Measurements from ENCODE around the gene STAM2. TPM values are rescaled to one million over a fixed set of nuclear protein-coding genes. Genes with fewer than 3 reads are reported as not detected.
"Not testable (repeated sequence)": the region's sequence is repeated elsewhere in the genome, so short reads cannot be mapped to it uniquely, and the experiment has no call there.

The STAM2 gene
- total and polyA plus RNA-seq, 7 experiments from 2014 or later, result 2.6 to 22.2 (median 15.0) TPM

DNA sequence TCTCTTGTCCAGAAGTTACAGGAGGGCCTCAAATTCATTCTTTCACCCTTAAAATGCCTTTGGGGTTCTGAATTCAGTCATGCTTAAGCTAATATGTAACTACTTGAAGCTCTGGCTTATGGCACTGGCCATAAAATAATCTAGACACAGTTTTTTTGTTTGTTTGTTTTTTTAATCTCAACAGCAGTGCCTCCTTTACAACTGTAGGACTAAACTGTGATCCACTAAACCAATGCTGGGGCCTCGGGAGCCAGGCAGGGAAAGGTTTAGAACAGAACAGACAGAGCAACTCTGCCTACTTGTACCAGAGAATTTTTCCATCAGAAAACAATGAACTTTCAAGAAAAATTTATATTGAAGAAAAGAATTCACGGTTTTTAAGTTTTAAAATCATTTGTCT is 1.7 kb downstream of the STAM2 start:
- Mint-ChIP-seq H3K27ac (peak overlapping the region in 2 of 9 donors; percentile 41 to 99), H3K36me3 (peaks cover 0 to 12% (median 5%) of the 10 kb centered on the region in 5 donors), H3K9me3 (peaks cover 0 to 2% (median 0%) of the 10 kb centered on the region in 11 donors), H3K4me1 (peaks cover 29 to 57% (median 46%) of the 10 kb centered on the region in 7 donors), H3K4me3 (peak overlapping the region in 7 of 10 donors; percentile 21 to 99 (median 96)), H3K27me3 (peaks cover 0 to 4% (median 0%) of the 10 kb centered on the region in 5 donors)
- H3K36me3 ChIP-seq (ENCODE audit: control insufficient read depth in 2 of 3, insufficient read depth in 3 of 3, low read length in 3 of 3), result peaks cover 0 to 7% (median 0%) of the 10 kb centered on the region in 3 experiments
- ATAC-seq (no peak), DNase-seq (no peak)
- intact Hi-C loops (cut with micrococcal nuclease), result loop anchor here (1.0 to 10.0 kb wide), 4 partner anchors 25 to 749 kb away; partner anchors contain the start of genes ARL5A (in 1 of the 2) and FMNL2 (in 1 of the 2)
- no peak overlapping the region for H3K4me3 ChIP-seq (ENCODE audit: low read length)
- H3K9me3 ChIP-seq (ENCODE audit: control insufficient read depth in 2 of 3, low read length in 3 of 3), result no peaks in the 10 kb centered on the region
- CTCF ChIA-PET, result interaction anchor here (2.5 kb wide), 1 partner anchor 461 kb away, joined by 27 read pairs; no protein-coding TSS in a partner anchor
- peaks cover 0 to 14% of the 10 kb centered on the region in 2 donors for H3K4me1 ChIP-seq (ENCODE audit: control insufficient read depth in 2 of 2, insufficient read depth in 2 of 2, low read length in 2 of 2)
- no peaks in the 10 kb centered on the region for H3K27me3 ChIP-seq (ENCODE audit: control insufficient read depth in 2 of 2, insufficient read depth in 2 of 2, low read length in 2 of 2)
- no peak overlapping the region for H3K27ac ChIP-seq (ENCODE audit: low read depth, low read length)
- POLR2A ChIA-PET, result interaction anchor here (0.6 to 1.4 kb wide), 2 partner anchors 39 to 461 kb away, joined by 3 read pairs; no protein-coding TSS in a partner anchor

DNA sequence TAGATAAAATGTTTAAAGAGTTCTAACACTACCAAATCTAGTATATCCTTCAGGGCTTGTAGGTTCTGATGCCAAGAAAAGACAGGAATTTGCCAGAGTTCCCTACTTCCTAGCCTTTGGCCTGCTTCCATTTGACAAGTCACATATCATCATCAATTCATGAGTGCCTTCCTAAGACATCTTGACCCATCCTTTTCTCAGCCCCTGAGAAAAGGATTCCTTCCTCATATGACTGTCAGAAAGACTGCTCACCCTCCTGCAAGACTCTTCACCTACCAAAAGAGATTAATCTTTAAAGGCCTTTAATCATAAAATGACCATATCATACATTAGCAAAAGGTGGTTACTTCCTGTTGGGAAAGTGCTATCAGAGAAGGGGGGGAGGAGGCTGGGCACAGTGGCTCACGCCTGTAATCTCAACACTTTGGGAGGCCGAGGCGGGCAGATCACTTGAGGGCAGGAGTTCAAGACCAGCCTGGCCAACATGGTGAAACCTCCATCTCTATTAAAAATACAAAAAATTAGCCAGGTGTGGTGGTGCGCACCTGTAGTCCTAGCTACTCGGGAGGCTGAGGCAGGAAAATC is 3.3 kb downstream of the STAM2 start:
- H3K36me3 ChIP-seq (ENCODE audit: control insufficient read depth in 2 of 3, insufficient read depth in 3 of 3, low read length in 3 of 3); H3K27me3 ChIP-seq (ENCODE audit: control insufficient read depth in 2 of 2, insufficient read depth in 2 of 2, low read length in 2 of 2); H3K9me3 ChIP-seq (ENCODE audit: control insufficient read depth in 2 of 3, low read length in 3 of 3); H3K27me3 Mint-ChIP-seq; H3K9me3 Mint-ChIP-seq; ATAC-seq; H3K4me3 ChIP-seq (ENCODE audit: low read length); DNase-seq; H3K27ac ChIP-seq (ENCODE audit: low read depth, low read length): not testable (repeated sequence)
- intact Hi-C loops (cut with micrococcal nuclease), result loop anchor here in 1 of 2 donors (10.0 kb wide), 2 partner anchors 163 to 747 kb away; partner anchors contain the start of gene FMNL2
- ChIA-PET CTCF (interaction anchor here (0.7 kb wide), 1 partner anchor 8 kb away, joined by 4 read pairs; no protein-coding TSS in a partner anchor), POLR2A (interaction anchor here (0.7 to 1.4 kb wide), 2 partner anchors 37 to 548 kb away, joined by 3 read pairs; no protein-coding TSS in a partner anchor)
- peaks cover 29 to 70% (median 58%) of the 10 kb centered on the region in 7 donors for H3K4me1 Mint-ChIP-seq
- H3K4me1 ChIP-seq (ENCODE audit: control insufficient read depth in 2 of 2, insufficient read depth in 2 of 2, low read length in 2 of 2), result peaks cover under 1 to 14% of the 10 kb centered on the region in 2 donors
- H3K36me3 Mint-ChIP-seq, result peaks cover 0 to 12% (median 6%) of the 10 kb centered on the region in 5 donors
- peak overlapping the region in 3 of 9 donors; percentile 39 to 99 (median 44) for H3K27ac Mint-ChIP-seq
- H3K4me3 Mint-ChIP-seq, result peak overlapping the region in 6 of 10 donors; percentile 17 to 47 (median 32)

DNA sequence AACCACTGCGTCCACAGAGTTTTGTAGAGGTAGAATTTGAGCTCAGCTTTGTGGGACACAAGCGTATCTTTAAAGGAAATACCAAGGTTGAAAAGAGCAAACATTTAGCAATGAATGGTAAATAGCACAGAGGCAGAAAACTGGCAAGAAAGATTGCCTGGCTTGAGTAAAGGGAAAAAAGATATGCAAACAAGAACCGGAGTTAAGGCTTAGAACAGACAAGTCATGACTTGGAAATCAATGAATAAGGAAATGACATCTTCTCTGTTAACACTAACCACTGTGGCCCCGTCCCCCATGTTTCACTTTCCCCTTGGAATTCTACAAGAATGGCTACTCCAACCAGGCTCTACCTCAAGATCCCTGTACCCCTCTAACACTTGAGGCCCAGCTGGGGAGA is 3.8 kb downstream of the STAM2 start:
- peaks cover 0 to 10% (median 6%) of the 10 kb centered on the region in 5 donors for H3K36me3 Mint-ChIP-seq
- H3K27ac Mint-ChIP-seq, result peak overlapping the region in 3 of 9 donors; percentile 14 to 99 (median 21)
- peaks cover 29 to 73% (median 61%) of the 10 kb centered on the region in 7 donors for H3K4me1 Mint-ChIP-seq
- POLR2A ChIA-PET, result no interaction called here
- Histone ChIP-seq H3K9me3 (ENCODE audit: control insufficient read depth in 2 of 3, low read length in 3 of 3) (no peaks in the 10 kb centered on the region), H3K36me3 (ENCODE audit: control insufficient read depth in 2 of 3, insufficient read depth in 3 of 3, low read length in 3 of 3) (peaks cover 0 to 7% (median 0%) of the 10 kb centered on the region in 3 experiments), H3K4me3 (ENCODE audit: low read length) (no peak overlapping the region), H3K27ac (ENCODE audit: low read depth, low read length) (no peak overlapping the region), H3K4me1 (ENCODE audit: control insufficient read depth in 2 of 2, insufficient read depth in 2 of 2, low read length in 2 of 2) (peaks cover 4 to 14% of the 10 kb centered on the region in 2 donors), H3K27me3 (ENCODE audit: control insufficient read depth in 2 of 2, insufficient read depth in 2 of 2, low read length in 2 of 2) (no peaks in the 10 kb centered on the region)
- CTCF ChIA-PET, result no interaction called here
- H3K27me3 Mint-ChIP-seq, result no peaks in the 10 kb centered on the region
- no peak for ATAC-seq
- intact Hi-C loops (cut with micrococcal nuclease), result loop anchor here in 1 of 2 donors (10.0 kb wide), 2 partner anchors 163 to 747 kb away; partner anchors contain the start of gene FMNL2
- no peak for DNase-seq
- H3K9me3 Mint-ChIP-seq, result no peaks in the 10 kb centered on the region
- H3K4me3 Mint-ChIP-seq, result peak overlapping the region in 4 of 10 donors; percentile 2 to 39 (median 22)

DNA sequence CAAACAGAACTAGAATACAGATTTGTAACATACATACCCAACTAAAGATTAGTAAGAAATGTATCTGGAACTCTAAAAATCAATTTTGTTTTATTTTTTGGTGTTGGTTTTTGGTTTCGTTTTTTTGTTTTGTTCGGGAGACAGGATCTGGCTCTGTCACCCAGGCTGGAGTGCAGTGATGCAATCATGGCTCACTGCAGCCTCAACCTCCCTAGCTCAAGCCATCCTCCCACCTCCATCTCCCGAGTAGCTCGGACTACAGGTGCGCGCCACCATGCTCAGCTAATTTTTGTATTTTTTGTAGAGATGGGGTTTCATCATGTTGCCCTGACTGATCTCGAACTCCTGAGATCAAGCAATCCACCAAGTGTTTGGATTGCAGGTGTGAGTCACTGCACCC is 6.4 kb downstream of the STAM2 start:
- H3K9me3 ChIP-seq (ENCODE audit: control insufficient read depth in 2 of 3, low read length in 3 of 3); ATAC-seq; H3K9me3 Mint-ChIP-seq; H3K27me3 ChIP-seq (ENCODE audit: control insufficient read depth in 2 of 2, insufficient read depth in 2 of 2, low read length in 2 of 2); H3K4me1 ChIP-seq (ENCODE audit: control insufficient read depth in 2 of 2, insufficient read depth in 2 of 2, low read length in 2 of 2); H3K4me3 ChIP-seq (ENCODE audit: low read length); H3K27me3 Mint-ChIP-seq; intact Hi-C loops (cut with micrococcal nuclease); H3K36me3 ChIP-seq (ENCODE audit: control insufficient read depth in 2 of 3, insufficient read depth in 3 of 3, low read length in 3 of 3); POLR2A ChIA-PET; DNase-seq; H3K27ac ChIP-seq (ENCODE audit: low read depth, low read length): not testable (repeated sequence)
- H3K4me3 Mint-ChIP-seq, result peak overlapping the region in 1 of 10 donors; percentile 33
- peaks cover 0 to 10% (median 6%) of the 10 kb centered on the region in 5 donors for H3K36me3 Mint-ChIP-seq
- H3K4me1 Mint-ChIP-seq, result peaks cover 31 to 67% (median 57%) of the 10 kb centered on the region in 7 donors
- peak overlapping the region in 1 of 9 donors; percentile 82 for H3K27ac Mint-ChIP-seq
- CTCF ChIA-PET, result interaction anchor here (0.7 kb wide), 2 partner anchors 63 to 1351 kb away, joined by 4 to 8 read pairs; no protein-coding TSS in a partner anchor

DNA sequence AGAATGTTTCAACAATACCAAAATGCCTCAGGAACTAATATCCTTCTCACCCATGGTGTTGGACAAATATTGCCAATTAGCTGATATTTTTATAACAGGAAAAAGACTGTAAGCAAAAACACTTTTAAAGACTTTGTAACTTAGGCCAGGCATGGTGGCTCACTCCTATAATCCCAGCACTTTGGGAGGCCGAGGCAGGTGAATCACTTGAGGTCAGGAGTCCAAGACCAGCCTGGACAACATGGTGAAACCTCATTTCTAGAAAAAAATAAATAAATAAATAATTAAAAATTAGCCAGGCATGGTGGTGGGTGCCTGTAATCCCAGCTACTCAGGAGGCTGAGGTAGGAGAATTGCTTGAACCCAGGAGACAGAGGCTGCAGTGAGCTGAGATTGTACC is 8.1 kb downstream of the STAM2 start:
- H3K27ac ChIP-seq (ENCODE audit: low read depth, low read length); H3K27me3 ChIP-seq (ENCODE audit: control insufficient read depth in 2 of 2, insufficient read depth in 2 of 2, low read length in 2 of 2); H3K27me3 Mint-ChIP-seq; DNase-seq; H3K4me1 ChIP-seq (ENCODE audit: control insufficient read depth in 2 of 2, insufficient read depth in 2 of 2, low read length in 2 of 2); H3K9me3 ChIP-seq (ENCODE audit: control insufficient read depth in 2 of 3, low read length in 3 of 3); H3K9me3 Mint-ChIP-seq; ATAC-seq; H3K27ac Mint-ChIP-seq; H3K4me3 ChIP-seq (ENCODE audit: low read length); H3K36me3 ChIP-seq (ENCODE audit: control insufficient read depth in 2 of 3, insufficient read depth in 3 of 3, low read length in 3 of 3); POLR2A ChIA-PET: not testable (repeated sequence)
- Mint-ChIP-seq H3K36me3 (peaks cover 0 to 17% (median 8%) of the 10 kb centered on the region in 5 donors), H3K4me3 (peak overlapping the region in 1 of 10 donors; percentile 40), H3K4me1 (peaks cover 25 to 61% (median 48%) of the 10 kb centered on the region in 7 donors)
- intact Hi-C loops (cut with micrococcal nuclease), result loop anchor here in 1 of 2 donors (1.0 kb wide), 1 partner anchor 8 kb away; the partner anchor contains the start of gene STAM2
- CTCF ChIA-PET, result interaction anchor here (0.6 to 0.7 kb wide), 2 partner anchors 52 to 468 kb away, joined by 3 read pairs; no protein-coding TSS in a partner anchor

DNA sequence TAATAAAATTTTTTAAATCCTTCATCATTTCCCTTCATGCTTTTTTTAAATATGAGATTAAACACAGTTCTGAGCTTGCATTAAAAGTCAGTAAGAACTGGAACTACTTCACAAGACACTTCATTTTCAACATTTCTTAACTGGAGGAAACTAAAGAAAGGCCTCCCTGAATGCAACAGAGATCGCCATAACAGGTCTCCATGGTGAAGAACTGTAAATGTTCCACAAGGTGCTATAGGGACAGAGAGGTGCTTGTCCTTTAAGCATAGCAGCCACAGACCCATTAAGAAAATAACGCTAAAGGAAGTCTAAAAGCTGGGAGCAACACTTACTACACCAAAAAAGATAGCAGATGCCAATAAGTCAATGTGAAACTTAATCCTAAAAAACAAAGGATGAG is 8.5 kb downstream of the STAM2 start:
- Mint-ChIP-seq H3K27me3 (no peaks in the 10 kb centered on the region), H3K36me3 (peaks cover 0 to 17% (median 6%) of the 10 kb centered on the region in 5 donors), H3K4me1 (peaks cover 21 to 57% (median 44%) of the 10 kb centered on the region in 7 donors), H3K9me3 (peaks cover 0 to 3% (median 0%) of the 10 kb centered on the region in 11 donors), H3K4me3 (peak overlapping the region in 3 of 10 donors; percentile 17 to 40 (median 20)), H3K27ac (peak overlapping the region in 3 of 9 donors; percentile 14 to 42 (median 29))
- Histone ChIP-seq H3K4me3 (ENCODE audit: low read length) (no peak overlapping the region), H3K27me3 (ENCODE audit: control insufficient read depth in 2 of 2, insufficient read depth in 2 of 2, low read length in 2 of 2) (no peaks in the 10 kb centered on the region), H3K27ac (ENCODE audit: low read depth, low read length) (no peak overlapping the region), H3K9me3 (ENCODE audit: control insufficient read depth in 2 of 3, low read length in 3 of 3) (no peaks in the 10 kb centered on the region), H3K36me3 (ENCODE audit: control insufficient read depth in 2 of 3, insufficient read depth in 3 of 3, low read length in 3 of 3) (no peaks in the 10 kb centered on the region), H3K4me1 (ENCODE audit: control insufficient read depth in 2 of 2, insufficient read depth in 2 of 2, low read length in 2 of 2) (peaks cover 4% of the 10 kb centered on the region in 2 donors)
- POLR2A ChIA-PET, result no interaction called here
- ATAC-seq (no peak), DNase-seq (no peak)
- CTCF ChIA-PET, result interaction anchor here (0.6 to 0.7 kb wide), 2 partner anchors 52 to 469 kb away, joined by 3 read pairs; no protein-coding TSS in a partner anchor
- intact Hi-C loops (cut with micrococcal nuclease), result loop anchor here in 1 of 2 donors (1.0 kb wide), 1 partner anchor 8 kb away; the partner anchor contains the start of gene STAM2
